Right atrium auricular region (tissue), 2 donors: ENCODE measurements around the gene PCSK2. TPM values are rescaled to one million over a fixed set of nuclear protein-coding genes. Genes with fewer than 3 reads are reported as not detected.

Experiments used
- DNase-seq: peaks from one replicate; pipeline ENCODE4 v3.0.0-alpha.2; 2019; ENCODE audit warnings: low spot score
- H3K27ac ChIP-seq, 2 donors: fragments of 200-600 bp; sonication (generic); 1 replicate in 1 of 2; 2 replicates in 1 of 2; pipeline ENCODE4 v1.5.1; 2016 to 2019
- H3K27me3 ChIP-seq, 2 donors: fragments of 200-600 bp; sonication (generic); one replicate each; pipeline versions ENCODE4 v1.5.1 to v1.6.0; 2017 to 2019
- H3K36me3 ChIP-seq: fragments of 200-600 bp; sonication (generic); one replicate; pipeline ENCODE4 v1.5.1; 2016
- H3K4me1 ChIP-seq, 2 donors: fragments of 200-600 bp; sonication (generic); one replicate each; pipeline versions ENCODE4 v1.5.1 to v1.6.0; 2017 to 2019
- H3K4me3 ChIP-seq, 2 donors: fragments of 200-600 bp; sonication (generic); 1 replicate in 1 of 2; 2 replicates in 1 of 2; pipeline ENCODE4 v1.5.1; 2017 to 2019; ENCODE audit warnings: mild to moderate bottlenecking in 1 of 2, moderate library complexity in 1 of 2
- H3K9me3 ChIP-seq, 2 donors: fragments of 200-600 bp; sonication (generic); one replicate each; pipeline ENCODE4 v1.5.1; 2019
- CTCF ChIP-seq, 2 donors: fragments of 200-600 bp; sonication (generic); IDR thresholded peaks; one replicate each; pipeline ENCODE4 v1.5.1; 2019; ENCODE audit warnings: antibody characterized with exemption in 2 of 2
- total RNA-seq, 2 donors: library from RNA; depleted of rRNA; stranded (reverse); fragments of >200 nt; gene quantifications; one replicate each; pipeline ENCODE4 v1.1.0, GENCODE V29; 2016

Gene PCSK2
- total RNA-seq, 2 donors from 2014 or later: 1.6 to 2.6 TPM

GRCh38 chr20:17295991-17296390 is 69.2 kb downstream of the PCSK2 start:
- no peak overlapping the region for H3K27ac ChIP-seq
- no peaks in the 10 kb centered on the region for H3K9me3 ChIP-seq
- no peaks in the 10 kb centered on the region for H3K4me1 ChIP-seq
- H3K4me3 ChIP-seq: no peak overlapping the region
- DNase-seq: no peak
- no peaks in the 10 kb centered on the region for H3K36me3 ChIP-seq
- TF ChIP-seq CTCF (IDR thresholded peaks at IDR 0.05): no peak
- H3K27me3 ChIP-seq: no peaks in the 10 kb centered on the region

GRCh38 chr20:17298171-17298570 is 71.3 kb downstream of the PCSK2 start:
- H3K4me1 ChIP-seq: no peaks in the 10 kb centered on the region
- H3K9me3 ChIP-seq: no peaks in the 10 kb centered on the region
- no peak overlapping the region for H3K27ac ChIP-seq

GRCh38 chr20:17298751-17299150 is 71.9 kb downstream of the PCSK2 start:
- Histone ChIP-seq H3K4me1 (no peaks in the 10 kb centered on the region), H3K9me3 (no peaks in the 10 kb centered on the region), H3K4me3 (no peak overlapping the region), H3K36me3 (no peaks in the 10 kb centered on the region), H3K27ac (no peak overlapping the region), H3K27me3 (no peaks in the 10 kb centered on the region)
- DNase-seq: no peak
- no peak for TF ChIP-seq CTCF (IDR thresholded peaks at IDR 0.05)

More at GRCh38 chr20:17298171-17298570, 71.3 kb downstream of the PCSK2 start:
- Histone ChIP-seq H3K4me3 (no peak overlapping the region), H3K36me3 (no peaks in the 10 kb centered on the region), H3K27me3 (no peaks in the 10 kb centered on the region)
- DNase-seq: no peak
- no peak for TF ChIP-seq CTCF (IDR thresholded peaks at IDR 0.05)

- no peaks in the 10 kb centered on the region for H3K36me3 ChIP-seq
- H3K4me1 ChIP-seq: no peaks in the 10 kb centered on the region
- no peaks in the 10 kb centered on the region for H3K9me3 ChIP-seq
- no peak for DNase-seq
- no peak overlapping the region for H3K27ac ChIP-seq
- no peak for TF ChIP-seq CTCF (IDR thresholded peaks at IDR 0.05)
- H3K27me3 ChIP-seq: no peaks in the 10 kb centered on the region
- H3K4me3 ChIP-seq: no peak overlapping the region
Measured at GRCh38 chr20:17300113-17300512, 73.3 kb downstream of the PCSK2 start.

- no peak for DNase-seq
- TF ChIP-seq CTCF (IDR thresholded peaks at IDR 0.05): no peak
- no peaks in the 10 kb centered on the region for H3K27me3 ChIP-seq
Measured at GRCh38 chr20:17304774-17305173, 77.9 kb downstream of the PCSK2 start.

GRCh38 chr20:17306427-17306826 is 79.6 kb downstream of the PCSK2 start:
- Histone ChIP-seq H3K4me1 (no peaks in the 10 kb centered on the region), H3K4me3 (no peak overlapping the region), H3K36me3 (no peaks in the 10 kb centered on the region), H3K27me3 (no peaks in the 10 kb centered on the region), H3K27ac (no peak overlapping the region), H3K9me3 (no peaks in the 10 kb centered on the region)
- DNase-seq: no peak
- no peak for TF ChIP-seq CTCF (IDR thresholded peaks at IDR 0.05)

More at GRCh38 chr20:17304774-17305173, 77.9 kb downstream of the PCSK2 start:
- no peak overlapping the region for H3K4me3 ChIP-seq
- H3K36me3 ChIP-seq: no peaks in the 10 kb centered on the region
- H3K4me1 ChIP-seq: no peaks in the 10 kb centered on the region
- H3K9me3 ChIP-seq: no peaks in the 10 kb centered on the region
- no peak overlapping the region for H3K27ac ChIP-seq
